HG02840 (cell line): ENCODE data around the gene NHSL2.

Experiments
- ATAC-seq: cut with Tn5 transposase; IDR thresholded peaks from one replicate; pipeline ENCODE4 v1.9.1; 2021; ENCODE audit warnings: mild to moderate bottlenecking, moderate library complexity, moderate number of reproducible peaks; ENCODE audit not compliant: unreplicated experiment, low FRiP score

Gene NHSL2

DNA sequence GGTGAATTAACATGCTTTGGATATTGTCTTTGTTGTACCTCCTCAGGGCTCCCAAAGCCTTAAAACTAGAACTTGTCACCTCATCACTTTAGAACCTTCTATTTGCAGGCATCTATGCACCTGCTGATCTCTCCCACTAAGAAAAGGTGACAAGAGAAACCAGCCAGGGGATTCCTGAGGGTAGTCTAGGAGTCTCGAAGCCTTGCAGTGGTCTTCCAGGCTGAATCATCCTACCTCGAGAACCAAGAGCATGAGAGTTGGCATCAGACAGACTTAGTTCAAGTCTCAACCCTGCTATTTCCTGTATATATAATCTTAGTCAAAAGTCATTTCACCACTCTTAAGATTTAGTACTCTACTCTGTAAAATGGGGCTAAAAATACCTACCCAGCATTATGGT is 191.5 kb downstream of the NHSL2 start:
- no peak for ATAC-seq

DNA sequence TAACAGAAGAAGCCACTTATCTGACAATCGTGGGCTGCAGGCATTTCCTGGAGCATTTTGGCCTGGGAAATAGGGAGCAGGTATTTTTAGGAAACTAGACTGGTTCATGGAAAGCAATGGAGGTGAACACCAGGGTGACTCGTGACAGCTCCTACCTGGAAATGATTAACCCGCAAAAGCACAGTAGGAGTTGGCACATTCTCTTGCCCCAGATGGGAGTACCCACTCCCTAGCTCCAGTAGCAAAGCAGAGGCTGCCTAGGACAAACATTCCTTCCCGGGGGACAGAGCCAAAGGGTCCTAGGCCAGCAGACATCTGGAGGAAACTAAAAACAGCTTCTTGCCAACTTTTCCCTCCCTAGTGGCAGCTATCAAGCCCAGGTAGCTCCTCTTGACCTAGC is 192.1 kb downstream of the NHSL2 start:
- ATAC-seq: no peak

DNA sequence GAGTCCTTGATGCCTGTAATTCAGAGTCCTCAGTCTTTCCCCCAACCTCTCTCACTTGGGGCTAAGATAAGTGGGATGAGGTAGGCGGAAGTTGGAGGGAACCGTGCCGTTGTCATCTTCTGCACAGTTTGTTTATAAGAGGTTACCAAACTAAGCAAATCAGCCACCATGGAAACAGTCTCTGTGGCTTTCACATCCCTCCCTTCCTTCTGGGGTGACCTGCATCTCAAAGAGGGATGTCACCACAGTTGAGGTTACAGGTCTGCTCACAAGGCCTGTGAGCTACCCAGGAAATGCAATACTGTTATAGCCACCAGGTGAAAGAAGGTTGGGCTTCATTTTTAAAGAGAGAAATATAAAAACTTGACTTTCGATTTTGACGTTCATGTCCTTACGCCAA is 194.8 kb downstream of the NHSL2 start:
- no peak for ATAC-seq

DNA sequence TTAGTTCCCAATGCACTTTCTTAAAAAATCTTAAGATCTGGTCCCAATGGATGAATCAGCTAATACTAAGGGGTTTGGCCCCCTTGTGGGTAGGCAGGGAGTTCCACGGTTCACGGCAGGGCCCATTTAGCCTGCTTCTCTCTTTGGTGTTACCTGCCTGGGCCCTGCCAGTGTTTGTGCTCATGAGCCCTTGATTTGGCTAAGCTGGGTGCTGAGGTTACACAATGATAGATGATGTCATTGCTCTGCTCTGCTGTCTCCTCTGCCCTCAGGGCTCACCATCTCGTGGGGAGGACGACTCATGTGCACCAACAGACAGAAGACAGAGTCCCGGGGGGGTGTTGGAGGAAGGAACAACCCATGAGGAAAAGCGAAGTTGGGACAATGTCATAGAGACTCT is 196.7 kb downstream of the NHSL2 start:
- ATAC-seq: no peak

DNA sequence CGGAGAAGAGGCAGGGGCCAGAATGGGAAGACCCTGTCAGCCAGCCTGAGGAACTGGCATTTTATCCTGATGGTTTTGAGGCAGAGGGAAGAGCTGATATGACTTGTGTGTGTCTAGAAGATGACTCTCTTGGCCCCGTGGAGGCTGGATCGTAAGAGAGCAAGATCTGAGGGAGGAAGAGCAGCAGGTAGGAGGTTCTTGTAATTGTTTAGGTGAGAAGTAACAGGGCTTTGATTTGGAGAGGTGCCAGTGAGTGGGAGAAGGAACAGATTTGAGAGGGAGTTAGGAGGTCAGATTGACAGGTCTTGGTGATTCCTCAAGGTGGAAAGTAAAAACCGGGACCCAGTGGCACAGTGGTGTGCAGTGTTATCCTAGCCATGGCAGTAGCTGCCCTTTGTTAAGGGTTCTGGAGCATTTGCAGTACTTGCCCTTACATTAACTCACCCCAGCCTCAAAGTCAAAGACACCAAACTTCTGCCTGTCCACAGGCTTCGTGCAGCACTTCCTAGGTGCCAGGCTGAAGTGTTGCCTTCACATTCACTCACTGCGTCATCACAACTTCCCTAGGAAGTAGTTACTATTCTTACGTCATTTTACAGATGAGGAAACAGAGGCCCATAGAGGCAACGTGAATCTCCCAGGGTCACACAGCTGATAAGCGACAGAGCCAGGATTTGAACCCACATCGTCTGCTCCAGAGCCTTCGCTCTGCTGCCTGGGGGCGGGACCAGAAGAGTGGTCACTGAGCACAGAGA is 197.4 kb downstream of the NHSL2 start:
- ATAC-seq: no peak

DNA sequence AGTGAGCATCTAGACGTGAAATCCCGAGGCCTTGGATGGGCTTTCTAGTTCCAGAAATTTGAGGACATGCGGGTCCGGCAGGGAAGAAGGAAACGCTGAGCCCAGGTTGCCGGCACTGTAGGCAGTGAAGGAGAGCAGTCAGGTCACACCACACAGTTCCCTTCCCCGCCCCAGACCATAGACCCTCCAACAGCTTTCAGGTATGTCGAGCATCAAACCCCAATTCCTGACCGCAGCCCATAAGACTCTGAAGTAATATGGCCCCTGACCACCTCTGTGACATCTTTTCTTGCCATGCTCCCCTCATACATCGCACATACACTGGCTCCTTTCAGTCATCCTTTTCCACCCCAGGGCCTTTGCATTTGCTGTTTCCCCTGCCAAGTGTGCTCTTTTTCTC is 198.0 kb downstream of the NHSL2 start:
- no peak for ATAC-seq

DNA sequence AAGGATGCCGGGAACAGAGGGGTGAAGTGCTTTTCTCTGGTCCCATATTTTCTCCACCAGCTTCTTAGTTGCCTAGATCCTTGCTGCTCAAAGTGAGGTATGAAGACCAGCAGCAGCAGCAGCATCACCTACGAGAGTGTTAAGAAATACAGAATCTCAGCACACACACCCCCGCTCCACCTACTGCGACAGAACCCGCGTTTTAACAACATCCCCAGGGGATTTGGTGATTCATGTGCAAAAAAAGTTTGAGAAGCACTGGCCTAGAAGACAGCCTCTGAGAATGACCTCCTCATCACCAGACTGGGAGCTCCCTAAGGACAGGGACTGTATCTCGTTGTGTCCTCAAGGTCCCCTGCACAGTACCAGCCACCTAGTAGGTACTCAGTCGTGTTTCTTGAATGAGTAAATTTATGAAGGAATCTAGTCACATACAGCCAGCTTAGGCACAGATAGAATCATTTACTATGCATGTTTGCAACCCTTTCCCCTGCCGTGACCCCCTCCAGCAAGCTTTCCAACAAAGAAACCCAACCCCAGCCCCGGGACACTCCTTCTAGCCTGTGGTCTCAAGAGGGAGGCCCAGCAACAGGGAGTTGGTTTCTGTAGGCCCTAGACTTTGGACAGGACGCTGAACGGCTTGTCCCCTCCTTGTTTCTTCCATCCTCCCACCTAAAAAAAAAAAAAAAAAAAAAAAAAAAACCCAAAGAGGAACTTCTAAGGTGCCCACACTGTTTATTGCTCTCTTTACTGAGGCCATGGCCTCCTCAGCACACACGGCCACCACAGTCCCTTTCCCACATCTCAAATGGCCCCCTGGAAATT is 199.6 kb downstream of the NHSL2 start:
- no peak for ATAC-seq

DNA sequence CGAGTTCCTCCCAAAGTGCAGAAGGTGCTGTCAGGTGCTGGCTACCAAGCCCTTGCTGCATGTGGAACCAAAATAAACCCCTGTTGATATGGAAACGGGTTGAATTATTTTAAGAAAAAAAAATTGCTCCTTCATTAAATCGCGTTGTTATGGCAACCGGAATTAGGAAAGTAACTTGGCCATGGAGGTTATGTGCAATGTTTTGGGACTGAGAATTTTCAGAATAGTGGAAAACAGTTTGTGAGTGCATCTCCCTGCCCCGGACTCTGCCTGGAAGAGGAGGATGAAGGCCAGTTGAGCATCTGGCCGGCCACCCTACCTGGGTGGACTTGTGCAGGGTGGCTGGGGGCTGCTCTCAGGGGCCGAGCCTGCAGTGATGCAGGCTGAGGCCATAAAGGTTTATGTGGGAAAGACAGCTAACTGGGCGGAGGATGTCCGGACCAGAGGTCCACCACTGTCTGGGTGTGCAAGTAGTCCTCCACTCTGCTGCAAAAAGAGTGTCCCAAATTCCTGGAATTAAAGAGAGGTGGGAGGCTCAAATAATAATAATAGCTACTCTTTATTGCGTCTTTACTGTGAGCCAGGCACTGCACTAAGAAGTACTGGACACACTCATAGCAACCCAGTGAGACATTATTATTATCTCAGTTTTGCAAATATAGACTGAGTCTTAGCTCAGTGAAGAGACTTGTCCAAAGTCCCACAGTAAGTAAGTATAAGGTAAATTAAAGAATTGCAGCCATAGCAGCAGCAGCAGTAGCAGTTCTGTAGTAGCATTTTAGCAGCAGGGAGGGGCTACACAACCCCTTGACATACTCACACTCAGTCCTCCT is 200.4 kb downstream of the NHSL2 start:
- ATAC-seq: no peak

DNA sequence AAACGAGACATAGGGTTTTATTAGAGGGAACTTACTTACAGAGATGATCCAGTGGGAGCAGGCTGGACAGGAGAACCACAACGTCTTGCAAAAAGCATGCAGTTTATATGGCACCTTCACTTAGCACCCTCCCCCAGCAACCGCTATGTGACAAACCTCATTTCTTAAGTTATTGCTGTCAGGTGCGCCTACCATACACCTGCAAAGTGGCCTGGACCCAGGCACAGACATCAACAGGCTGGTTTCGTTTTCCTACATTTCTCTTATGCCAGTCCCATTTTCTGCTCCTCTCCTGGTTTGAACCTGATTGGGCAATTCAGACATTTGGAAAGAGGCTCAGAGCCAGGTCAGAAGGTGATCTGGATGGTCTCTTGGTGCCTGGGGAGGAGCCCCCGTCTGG is 202.8 kb downstream of the NHSL2 start:
- no peak for ATAC-seq

DNA sequence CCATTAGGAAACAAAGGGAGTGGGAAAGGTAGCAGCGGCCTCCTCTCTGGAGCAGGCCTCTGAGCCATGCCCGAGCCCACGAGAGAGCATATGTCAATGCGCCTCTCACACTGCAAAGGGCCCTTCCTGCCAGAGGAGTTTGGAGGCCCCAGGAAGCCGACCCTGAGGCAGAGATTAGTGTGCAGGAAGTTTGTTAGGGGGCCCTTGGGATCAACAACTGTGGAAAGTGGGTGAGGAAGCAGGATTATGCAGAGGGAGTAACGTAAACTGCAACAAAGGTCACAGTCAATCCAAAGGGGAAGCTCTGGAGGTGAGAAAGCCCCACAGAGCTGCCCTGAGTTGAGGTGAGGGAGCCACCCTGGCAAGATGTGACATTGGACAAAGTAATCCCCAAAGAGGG is 203.7 kb downstream of the NHSL2 start:
- no peak for ATAC-seq

DNA sequence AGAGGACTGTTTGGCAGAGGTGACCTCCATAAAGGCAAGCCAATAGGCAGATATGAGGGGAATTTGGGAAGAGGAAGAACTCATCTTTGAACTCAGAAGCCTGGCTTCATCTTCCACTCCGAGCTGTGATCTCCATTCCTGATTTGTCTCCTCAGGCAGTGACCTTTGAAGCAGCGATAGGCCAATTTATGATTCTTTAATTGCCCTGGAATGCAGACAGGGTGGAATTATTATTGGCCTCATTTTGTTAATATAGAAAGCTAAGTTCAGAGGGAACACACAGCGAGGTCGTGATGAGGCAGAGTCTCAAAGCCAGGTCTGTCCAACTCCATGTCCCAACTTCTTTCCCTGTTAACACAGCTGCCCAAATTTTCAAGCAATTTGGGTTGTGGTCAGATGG is 204.2 kb downstream of the NHSL2 start:
- ATAC-seq: no peak

DNA sequence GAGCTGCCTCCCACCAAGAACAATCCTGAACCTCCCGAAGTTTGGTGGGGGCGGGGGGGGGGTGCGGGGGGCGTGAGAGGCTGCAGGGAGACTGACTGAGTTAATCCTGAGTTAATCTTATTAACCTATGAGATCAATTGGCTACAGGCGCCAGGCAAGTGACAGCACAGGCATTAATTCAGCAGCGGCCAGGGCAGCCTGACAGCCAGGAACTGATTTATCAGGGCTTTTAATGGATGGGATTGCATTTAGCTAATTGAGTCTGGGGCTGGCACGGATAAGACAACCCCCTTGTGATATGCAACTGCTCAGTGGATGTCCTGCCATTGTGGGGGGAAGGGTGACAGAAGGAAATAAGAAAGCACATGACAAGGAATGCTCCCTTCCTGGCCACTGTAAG is 204.7 kb downstream of the NHSL2 start:
- ATAC-seq: no peak

DNA sequence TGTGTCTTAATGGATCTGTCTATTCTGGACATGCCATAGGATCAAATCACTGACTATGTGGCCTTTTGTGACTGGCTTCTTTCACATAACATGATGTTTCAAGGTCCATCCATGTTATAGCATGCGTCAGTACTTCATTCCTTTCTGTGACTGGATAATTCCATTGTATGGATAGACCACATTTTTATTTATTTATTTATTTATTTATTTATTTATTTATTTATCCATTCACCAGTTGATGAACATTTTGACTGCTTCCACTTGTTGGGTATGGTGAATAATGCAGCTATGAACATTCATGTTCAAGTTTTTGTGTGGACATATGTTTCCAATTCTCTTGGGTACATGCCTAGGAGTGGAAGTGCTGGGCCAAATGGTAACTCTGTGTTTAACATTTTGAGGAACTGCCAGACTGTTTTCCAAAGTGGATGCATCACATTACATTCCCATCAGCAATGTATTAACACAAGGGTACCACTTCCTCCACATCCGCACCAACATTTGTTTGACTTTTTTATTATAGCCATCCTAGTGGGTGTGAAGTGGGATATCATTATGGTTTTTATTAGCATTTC is 207.1 kb downstream of the NHSL2 start:
- ATAC-seq: no peak

DNA sequence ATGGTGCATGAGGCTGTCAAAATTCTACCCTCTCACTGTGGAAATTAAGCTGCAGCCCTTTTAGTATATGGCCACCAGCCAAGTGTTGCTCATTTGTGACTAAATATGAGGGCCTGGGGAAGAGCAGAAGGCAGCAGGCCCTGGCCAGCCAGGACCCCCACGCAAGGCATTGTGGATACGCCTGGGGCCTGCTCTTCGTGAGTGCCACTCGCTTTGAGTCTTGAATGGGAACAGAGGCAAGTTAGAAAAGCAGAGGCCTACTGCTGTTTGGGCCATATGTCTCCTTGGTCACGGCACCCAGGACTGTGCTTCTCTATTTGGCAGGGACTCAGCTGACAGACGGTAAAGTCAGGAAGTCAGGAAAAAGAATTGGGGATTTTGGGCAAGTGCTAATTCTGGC is 210.2 kb downstream of the NHSL2 start:
- no peak for ATAC-seq

DNA sequence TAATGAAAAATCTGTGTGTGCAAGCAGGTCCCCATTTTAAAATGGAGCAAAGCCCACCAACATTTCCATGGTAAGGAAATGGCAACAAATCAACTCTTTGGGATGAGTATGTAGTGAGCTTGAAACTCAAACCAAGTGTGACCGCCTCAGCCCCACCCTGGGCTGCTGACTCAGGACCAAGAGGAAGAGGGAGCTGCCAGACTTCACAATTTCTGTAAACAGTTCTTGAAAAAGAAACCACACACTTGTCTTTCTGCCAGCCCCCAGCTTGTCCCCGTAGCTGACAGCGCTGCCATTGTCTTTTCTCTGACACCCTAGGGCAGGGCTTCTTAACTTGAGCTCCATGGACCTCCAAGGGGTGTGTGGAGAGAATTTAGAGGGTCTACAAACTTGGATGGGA is 210.7 kb downstream of the NHSL2 start:
- no peak for ATAC-seq

DNA sequence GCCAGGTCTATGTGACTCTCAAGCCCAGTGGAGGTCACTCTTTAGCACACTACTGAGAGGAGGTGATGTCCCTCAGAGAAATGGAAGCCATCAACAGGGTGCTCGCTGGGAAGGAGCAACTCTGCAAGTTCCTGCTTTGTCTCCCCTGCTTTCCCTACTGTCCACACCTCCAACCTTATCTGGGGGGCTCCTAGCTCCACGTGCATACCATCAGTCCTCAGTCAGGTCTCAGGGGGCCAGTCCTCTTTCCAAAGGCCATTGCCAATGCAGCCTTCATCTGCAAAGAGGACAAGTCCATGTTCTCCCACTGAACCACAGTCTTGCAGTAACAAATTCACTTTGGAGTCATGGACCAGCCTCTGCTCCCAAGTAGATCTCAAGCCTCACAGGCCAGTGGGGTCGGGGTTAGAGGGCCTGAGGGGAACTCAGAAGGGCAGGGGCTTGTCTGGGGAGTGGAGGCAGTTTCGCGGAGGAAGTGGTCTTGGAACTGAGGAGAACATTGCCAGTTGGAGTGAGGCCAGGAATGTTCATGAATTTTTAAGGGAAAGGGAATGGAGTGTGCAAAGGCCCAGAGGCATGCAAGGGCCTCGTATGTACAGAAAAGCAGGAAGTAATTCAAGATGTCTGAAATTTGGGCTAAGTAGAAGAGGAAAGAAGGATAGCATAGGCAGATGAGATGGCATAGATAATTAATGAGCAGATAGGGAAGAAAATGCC is 212.1 kb downstream of the NHSL2 start:
- no peak for ATAC-seq

DNA sequence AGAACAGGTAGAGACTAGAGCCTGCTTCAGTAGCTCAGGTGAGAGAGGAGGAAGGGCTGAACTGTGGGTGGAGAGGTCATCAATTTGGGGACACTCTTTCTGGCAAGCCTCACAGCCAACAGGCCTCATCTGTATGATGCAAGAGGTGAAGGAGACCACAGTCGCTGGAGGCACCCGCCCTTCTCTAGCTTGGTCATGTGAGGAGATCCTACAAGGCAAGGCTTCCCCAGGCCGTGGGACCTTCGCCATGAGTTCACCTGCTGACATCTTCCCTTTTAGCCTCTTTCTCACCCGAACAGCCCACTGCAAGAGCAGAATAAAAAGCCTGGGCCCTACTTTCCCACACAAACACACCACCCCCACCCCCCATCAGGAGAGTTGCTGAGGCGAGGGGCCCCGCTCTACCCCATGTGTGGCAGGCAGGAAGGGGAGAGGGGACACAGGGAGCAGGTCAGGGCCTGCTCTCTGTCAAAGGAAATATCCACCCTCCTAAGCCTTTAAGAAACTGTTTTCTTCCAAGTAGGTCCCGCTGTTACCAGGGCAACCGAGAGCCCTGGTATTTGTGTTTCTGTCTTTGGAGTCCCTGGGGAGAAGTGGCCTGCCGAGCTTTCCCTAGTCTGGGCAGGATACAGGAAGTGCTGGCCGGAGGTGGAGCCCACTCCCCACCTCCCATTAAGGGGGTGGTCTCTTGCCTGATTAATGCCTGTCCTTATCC is 213.0 kb downstream of the NHSL2 start:
- ATAC-seq: no peak

DNA sequence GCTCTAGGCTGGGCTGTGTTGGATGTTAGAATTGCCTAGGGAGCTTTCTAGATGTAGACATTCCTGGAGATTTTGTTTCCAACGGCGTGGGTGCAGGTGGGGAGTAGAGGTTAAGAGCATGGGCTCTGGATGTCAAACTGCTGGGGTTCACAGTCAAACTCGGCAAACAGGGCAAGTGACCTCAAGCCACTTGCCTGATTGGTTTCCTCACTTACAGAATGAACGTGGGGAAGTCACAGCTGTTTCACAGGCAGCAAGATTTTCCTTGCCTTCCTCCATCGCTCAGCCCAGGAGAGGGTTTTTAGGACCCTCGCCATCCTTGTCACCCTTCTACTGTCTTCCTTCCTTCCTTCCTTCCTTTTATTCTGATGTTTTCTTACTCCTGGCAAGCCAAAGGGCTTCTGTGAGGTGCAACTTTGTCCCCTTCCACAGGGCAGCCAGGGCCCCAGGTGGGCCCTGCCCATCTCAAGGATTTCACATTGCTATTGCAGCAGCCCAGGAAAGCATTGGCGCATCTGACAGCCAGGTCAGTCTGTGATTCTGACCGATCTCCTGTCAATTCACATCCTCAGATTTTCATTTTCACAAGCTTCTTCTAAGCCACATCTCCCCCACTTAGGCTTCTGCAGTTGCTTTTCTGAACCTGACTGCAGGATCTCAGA is 214.0 kb downstream of the NHSL2 start:
- ATAC-seq: no peak
